Stimulated activated CD4-positive, alpha-beta T cell treated with anti-CD3 and anti-CD28 coated beads, Interleukin-12 subunit alpha, Interleukin-12 subunit beta, amount 100 ng/mL, for 4 hours (primary cell): Measurements from ENCODE around the gene HSPB9.

Experiments
- DNase-seq: peaks from one replicate; pipeline ENCODE4 v3.0.0-alpha.2; 2020

HSPB9 gene

DNA sequence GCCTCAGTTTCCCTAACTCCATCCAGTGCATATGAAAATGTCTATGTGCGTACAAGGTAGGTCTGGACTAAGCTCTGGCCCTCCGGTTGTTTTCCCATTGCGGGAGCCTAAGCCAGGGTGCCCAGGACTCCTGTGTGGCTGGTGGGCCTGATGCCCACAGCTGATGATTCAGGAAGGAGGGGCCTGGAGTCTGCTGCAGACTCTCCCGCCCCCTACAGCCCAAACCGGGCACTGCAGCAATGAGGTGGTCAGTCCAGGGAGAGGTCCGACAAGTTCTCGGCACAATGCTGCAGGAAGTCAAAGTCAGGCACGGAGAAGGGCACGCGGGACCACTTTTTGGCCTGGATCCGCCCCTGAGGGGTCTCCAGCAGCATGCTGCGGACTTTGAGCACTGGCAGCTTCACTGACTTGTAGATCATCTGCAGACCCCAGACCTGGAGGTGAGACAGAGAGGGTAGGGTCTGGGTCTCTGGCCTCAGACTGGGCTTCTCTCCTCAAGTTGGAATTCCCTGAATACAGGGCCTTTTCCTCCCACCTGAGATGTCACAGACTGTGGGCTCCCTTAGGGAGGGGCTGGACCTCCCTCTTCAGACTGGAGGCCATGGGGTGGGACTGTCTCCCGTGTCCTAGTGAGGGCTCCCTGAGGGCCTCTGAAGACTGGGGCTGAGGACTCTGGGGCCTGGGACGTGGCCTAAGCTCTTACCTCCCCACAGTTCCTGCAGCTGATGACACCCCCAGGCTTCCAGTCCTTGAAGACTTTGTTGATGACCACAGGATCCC lies 20.9 kb upstream of the HSPB9 start:
- peak; percentile 65 for DNase-seq

DNA sequence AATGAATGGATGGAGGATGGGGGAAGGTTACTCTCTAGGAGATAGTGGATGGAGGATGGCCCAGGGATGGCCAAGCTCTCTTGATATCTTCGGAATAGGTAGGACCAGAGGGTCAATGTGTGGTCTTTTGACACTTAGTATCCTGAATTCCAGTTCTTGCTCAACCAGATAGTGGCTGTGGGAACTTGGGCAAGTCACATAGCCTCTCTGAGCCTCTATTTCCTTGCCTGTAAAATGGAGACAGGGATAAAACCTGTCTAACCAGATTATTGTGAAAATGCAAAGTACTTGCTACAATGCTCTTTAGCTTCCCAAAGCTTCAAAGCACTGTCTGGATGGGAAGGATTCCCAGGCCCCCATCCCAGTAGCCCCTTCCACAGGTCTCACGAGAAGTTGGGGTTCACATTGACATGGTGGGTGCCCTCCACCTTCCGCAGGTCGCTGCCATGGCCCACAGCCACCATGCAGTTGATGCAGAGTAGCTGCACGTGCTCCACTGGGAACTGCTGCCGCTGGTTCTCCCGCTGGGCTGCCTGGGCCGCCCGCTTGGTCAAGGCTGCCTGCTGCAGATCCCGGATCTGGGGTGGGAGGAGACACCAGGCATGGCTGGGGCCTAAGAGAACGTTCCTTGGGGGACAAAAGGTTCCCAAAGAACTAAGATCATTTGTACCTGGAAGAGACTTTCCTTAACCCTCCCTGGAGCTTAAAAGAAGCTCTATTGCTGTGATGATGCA lies 19.2 kb upstream of the HSPB9 start:
- DNase-seq, result no peak

DNA sequence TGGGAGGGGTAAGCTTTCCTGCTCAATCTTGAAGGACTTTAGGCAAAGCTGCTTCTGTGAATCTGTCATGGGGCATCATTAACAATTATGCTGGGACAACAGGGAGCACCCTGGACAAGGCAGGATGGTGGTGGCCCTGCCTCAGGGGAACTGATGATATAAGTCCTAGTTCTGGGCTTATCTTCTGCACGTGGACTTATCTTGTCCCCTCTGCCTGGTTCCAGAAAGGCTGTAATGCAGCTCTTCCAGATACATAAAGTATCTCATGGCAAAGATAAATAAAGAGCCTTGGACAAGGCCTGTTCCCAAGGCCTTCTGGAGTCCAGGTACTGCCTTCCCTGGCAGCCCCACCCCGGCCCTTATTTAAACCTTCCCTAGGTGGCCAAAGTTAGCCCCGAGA lies 18.3 kb upstream of the HSPB9 start:
- DNase-seq, result no peak

DNA sequence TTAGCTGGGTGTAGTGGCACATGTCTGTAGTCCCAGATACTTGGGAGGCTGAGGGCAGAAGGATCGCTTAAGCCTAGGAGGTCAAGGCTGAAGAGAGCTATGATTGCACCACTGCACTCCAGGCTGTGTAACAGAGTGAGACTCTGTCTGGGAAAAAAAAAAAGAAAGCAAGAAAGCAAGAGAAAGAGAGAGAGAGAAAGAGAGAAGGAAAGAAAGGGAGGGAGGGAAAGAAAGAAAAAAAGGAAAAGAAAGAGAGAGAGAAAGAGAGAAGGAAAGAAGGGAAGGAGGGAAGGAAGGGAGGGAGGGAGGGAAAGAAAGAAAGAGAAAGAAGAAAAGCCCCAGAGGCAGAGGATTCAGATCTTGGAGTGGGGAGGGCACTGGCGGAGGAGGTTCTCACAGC lies 16.6 kb upstream of the HSPB9 start:
- no peak for DNase-seq

DNA sequence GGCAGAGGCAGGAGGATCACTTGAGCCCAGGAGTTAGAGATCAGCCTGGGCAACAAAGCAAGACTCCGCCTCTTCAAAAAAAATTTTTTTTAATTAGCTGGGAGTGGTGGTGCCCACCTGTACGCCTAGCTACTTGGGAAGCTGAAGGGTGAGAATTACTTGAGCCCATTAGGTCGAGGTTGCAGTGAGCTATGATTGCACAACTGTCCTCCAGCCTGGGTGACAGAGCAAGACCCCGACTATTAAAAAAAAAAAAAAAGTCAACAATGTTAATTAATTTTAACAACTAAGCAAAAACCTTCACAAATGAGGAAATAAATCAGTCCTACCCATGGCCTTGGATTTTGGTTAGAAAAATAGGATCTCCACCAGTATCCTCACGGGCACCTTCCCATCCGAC lies 15.5 kb upstream of the HSPB9 start:
- no peak for DNase-seq

DNA sequence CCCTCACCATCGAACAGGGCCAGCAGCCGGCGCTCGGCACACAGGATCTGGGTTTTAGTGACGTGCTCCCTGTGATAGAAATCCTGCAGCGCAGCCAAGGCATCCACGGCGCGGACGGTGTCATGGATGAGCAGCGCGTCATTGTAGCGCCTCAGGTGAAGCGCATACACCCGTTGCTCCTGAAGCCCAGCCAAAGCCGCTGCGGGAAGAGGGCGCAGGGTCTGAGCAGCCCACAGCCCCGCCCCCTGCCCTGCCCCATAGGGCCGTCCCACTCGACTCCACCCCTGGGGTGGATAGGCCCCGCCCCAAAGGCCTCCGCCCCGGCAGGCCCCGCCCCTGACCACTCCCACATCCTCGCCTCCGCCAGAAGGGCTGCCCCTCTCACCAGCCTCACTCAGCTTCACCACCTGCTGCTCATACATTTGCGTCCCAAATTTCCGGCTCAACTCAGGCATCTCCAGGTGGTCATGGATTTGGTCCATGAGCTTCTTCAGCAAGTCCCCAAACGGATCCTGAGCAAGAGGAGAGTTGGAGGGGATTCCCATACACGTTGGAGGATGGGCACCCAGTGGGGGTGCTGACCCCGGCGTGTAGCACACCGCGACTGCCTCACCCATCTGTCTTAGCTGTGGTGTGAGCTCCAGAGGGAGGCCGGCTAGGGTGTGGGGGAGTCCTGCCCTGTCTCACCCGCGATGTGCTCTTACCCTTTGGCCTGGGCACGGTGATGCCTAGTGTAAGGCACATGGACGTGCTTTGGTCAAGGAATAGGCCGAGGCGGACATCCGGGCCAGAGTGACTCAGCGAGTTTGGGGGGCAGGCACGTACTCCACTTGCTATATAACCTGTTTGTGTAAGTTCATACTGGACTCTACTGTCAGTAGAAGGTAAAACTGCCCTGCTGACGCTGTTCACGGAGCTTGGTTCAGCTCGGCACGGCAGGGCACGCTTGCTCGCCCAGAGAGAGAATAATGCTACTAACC lies 14.7 kb upstream of the HSPB9 start:
- peak; percentile 90 for DNase-seq

DNA sequence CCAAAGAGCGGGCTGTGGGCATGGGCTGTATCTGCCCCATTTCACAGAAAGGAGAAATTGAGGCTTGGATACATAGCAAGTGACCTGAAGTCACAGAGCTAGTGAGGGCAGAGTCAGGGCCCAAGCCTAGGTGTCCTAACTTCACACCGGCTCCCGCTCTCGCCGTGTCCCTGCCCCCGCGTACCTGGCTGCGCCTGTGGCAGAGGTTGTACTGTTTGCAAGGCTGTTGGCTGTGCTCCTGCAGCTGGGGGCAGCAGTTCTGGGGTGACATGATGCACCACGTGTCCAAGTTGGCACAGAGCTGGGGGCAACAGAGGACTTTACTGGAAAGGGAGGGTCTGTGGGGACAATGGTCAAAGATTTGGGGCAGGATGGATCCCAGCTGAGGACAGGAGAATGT lies 13.5 kb upstream of the HSPB9 start:
- no peak for DNase-seq

DNA sequence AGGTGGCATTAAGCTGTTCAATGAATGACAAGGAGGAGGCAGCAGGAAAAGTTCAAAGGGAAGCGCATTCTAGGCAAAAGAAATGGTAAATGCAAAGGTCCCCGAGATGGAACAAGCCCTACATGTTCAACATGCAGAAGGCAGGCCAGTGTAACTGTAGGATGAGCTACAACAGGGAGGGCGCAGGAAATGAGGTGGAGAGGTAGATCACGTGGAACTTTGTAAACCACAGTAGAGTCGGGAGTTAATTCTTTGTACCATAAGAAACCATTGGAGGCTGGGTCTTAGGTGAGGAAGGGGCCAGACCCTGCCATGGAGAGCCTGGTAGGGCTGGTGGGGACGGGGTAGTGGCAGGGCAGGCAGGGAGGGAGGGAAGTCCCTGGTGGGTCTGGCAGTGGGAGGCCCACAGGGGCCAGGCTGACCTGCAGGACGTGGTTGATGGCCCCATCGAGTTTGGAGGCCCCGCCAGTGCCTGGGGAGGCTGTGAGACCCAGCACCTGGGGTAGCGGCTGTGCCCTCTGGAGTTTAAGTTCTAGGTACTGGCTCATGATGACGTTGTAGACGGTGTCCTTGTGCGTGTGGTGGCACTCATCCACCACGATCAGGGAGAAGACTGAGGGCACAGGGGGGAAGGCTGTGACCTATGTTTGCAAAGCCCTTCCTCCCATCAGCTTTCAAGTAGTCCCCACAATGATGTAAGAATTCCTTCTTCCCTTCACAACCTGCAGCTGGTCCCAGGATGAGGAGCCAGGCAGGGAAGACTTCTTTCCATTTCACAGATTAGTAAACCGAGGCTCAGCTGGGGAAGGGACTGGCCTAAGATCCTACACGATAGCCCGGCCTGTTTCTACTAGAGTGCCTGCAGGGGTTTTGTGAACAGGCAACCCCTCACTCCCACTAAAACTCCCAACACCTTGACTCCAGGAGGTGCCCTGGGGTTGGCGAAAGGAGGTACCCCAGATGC lies 12.0 kb upstream of the HSPB9 start:
- DNase-seq, result no peak

DNA sequence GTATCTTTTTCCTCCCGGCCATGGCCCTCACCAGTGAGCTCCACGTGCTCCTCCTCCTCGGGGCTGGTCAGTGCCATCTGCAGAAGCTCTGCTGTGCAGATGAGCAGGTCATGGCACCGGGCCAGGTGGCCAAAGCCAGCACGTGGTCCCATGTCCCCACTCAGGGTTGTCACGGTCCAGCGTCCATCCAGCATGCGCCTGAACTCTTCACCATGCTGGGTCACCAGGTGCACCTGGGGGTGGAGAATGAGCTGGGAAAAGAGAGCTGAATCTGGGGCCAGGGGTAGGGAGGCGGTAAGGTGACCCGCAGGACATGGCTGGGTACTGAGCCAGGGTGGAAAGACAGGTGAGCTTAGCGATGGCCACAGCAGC lies 11.4 kb upstream of the HSPB9 start:
- DNase-seq, result no peak

DNA sequence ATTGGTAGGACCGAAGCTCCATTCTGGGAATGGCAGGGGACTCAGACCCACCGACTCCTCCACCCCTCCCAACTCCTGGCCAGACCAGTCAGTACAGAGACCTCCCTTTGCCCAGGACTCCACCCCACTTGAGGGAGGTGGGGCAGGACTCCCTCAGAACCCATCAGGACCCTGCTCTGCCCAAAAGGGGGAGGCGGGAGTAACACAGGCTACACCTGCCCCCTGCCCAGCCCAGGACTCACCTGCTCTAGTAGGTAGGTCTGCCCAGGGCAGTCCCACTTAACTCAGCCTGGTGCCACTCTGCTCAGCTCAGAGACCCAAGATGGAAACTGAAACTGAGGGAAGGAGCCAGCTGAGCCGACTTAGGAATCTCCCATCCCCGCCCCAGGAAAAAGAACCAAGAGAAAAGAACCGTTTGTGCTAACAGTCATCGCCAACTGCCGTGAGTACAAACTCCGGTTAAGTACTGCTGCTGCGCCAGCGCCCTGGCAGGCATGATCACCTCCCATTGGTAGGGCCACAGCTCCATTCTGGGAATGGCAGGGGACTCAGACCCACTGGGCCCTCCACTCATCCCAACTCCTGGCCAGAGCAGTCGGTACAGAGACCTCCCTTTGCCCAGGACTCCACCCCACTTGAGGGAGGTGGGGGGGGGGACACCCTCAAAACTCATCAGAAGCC lies 10.6 kb upstream of the HSPB9 start:
- peak; percentile 24 for DNase-seq

DNA sequence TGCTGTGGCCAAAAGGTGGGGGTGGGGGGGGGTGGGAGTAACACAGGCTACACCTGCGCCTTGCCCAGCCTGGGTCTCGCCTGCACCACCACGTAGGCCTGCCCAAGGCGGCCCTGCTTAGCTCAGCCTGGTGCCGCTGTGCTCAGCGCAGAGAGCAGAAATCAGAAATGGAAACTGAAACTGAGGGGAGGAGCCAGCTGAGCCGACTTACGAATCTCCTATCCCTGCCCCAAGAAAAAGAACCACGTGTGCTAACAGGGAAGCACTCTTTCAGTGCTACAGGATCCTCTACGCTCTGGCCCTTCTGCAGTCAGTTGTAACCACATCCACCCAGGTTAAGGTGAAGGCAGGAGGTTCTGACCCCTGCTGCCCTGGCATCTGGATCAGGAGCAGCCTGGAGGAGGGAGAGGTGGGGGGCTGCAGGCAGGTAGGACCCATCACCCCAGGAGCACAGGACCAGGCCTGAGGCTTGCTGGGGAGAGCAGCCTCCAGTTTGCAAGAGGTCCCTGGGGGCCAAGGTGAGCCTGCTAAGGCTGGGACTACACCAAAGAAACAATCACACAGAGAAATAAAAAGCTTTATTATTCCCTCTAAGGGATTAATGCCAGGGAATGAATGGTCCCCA lies 9.9 kb upstream of the HSPB9 start, which contains the start of gene DHX58:
TSS of gene DHX58 (minus strand) at position 163 of the 625 bp plus-strand sequence. CDS start 822 bp downstream, outside the sequence.
- DNase-seq, result peak; percentile 66

DNA sequence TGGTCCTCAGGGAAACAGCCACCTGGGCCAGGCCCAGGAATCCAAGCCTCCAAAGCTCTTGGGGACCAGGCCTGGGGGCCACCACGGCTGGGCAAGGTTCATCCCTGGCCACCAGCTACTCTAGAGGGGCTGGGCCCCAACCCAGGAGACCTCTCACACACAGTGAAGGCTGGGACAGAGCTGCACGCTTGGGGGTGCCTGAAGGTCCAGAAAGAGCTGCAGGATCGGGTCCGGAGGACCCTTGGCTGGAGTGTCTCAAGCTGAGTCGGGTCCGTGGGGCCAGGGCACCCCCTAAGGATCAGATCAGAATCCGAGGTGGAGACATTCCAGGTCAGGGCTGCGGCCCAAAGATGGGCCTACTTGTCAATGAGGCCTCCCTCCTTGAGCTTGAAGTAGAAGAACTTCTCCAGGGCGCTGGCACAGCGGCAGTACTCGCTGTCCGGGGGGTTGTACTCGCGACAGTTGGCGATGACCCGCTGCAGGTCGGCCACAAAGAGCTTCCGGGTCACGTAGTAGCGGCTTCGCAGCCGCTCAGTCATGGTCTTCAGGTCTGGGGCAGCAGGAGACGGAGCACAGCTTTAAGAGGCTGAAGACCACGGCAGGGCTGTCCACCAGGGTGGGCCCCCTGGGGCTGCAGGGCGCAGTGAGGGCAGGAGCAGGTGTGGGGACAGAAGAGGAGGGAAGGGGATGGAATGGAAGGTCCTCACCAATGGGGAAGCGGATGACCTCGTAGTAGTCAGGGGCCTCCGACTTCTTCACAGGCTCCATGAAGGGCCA lies 9.1 kb upstream of the HSPB9 start:
- no peak for DNase-seq

DNA sequence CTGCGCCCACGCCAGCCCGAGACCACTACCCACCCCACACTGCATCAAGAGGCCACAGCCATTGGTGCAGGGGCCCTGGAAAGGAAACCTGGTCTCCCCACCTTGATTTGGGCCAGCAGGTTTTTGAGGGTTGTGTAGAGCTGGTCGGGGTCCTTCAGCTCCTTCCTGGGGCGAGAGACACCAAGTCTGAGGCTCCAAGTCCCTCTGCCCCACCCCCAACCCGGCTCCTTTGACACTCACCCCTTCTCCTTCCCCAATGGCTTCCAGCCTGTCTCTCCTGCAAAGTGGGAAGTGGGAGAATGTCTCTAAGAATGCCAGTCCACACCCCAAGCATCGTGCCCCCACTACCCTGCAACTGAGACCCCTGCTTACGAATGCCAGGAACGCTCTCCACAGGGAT lies 8.5 kb upstream of the HSPB9 start:
- no peak for DNase-seq

DNA sequence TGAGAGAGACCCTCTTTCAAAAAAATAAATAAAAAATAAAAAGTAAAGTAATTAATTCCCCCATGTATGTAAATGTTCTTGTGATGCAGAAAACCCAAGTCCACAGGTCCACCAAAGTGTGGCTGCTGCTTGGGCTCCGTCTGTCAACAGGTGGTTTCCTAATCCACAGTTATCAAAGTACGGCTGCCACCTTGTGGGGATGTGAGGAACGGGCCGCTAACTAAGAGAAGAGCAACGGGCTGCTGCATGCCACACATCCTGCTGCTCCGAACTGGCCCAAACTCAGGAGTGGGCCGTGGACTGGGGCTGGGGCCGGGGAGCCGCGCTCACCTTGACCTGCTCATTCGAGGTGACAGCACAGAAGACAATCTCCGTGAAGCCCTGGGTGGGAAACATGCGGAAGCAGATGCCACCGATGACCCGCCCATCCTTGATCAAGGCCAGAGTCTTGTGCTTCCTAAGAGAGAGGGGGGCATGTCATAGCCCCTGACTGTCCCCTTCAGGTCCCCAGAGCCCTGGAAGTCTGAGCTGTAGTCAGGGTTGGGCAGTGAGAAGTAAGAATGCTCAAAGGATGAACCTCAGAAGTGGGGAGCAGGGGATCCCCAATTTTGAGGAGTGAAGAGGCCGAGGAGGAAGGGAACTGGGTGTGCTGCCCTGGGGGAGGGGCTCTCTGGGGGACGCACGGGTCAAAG lies 5.8 kb upstream of the HSPB9 start:
- DNase-seq, result peak; percentile 73

DNA sequence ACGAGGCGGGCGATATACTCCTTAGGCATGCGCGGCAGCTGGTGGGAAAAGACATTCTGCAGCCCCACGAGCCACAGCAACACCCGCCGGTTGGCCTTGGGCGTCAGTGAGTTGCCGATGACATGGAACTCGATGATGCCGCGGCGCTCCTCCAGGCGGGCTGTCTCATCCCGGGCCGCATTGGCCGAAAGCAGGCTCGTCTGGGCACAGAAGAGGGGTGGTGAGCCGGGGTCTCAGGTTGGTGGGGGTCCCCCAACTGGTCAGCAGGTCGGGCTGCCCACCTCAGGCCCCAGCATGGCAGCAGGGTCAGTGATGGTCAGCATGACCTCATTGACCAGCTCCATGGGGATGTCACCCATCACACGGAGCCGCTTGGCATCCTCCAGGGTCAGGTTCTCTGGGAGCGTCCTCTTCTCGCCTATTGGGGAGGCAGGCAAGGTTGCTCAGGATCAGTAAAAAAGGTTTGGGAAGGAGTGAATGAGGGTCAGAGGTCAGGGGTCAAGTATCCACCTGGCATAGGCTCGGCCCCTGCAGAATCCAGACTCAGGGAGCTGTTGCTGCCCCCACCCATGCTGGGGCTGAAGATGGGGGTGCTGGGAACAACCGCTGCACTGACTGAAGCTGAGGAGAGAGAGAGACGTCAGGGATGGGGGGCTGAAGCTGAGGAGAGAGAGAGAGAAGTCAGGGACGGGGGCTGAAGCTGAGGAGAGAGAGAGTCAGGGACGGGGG lies 5.0 kb upstream of the HSPB9 start:
- no peak for DNase-seq

DNA sequence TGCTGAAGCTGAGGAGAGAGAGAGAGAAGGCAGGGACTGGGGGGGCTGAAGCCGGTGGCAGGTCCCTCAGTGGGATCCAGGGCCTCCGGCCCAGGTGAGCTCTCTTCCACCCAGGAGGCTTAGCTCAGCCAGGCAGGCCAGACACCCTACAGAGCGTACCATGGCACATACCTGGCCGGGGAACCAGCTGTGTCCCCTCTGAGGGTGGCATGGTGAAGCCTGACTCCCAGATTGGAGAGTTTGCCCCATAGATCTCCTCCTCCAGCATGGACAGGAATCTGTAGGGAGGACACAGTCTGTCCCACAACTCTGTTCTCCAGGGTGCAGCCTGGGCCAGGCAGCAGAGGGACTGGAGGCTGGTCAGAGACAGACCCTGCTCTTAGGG lies 4.5 kb upstream of the HSPB9 start:
- no peak for DNase-seq

DNA sequence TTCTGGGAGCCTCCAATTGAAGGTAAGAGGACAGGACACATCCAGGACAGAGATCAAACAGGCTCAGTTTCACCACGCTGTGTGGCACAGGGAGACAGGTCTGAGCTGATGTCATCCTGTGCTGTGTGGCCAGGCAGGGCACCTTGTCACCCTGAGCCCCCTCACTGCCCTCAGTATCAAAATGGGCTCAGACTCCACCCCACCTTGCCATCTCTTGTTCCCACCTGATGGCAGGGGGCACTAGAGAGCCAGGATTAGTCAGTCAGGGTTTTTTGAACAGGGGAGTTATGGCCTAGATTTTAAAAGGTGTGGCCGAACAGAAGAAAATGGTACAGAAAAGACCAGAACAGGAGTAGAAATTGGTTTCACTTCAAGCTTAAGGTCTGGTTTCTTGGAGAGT lies 4.1 kb upstream of the HSPB9 start:
- DNase-seq, result peak; percentile 38

DNA sequence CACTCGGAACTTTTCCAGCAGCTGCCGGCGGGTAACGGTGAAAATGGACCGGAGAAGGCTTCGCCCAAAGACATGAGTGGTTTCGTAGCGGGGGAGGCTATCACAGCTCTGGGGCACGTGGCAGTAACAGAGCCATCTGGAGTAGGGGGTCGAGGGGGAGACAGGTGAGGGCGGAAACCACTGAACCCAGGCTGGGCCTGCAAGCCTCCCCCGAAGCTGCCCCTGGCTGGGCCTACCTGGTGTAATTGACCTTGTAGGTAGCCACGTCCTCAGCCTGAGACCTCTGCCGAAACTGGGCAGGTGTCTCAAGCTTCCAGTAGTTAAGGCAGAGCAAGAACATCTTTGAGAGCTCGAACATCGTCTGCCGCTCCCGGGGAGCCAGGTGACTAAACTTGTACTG lies 3.3 kb upstream of the HSPB9 start:
- no peak for DNase-seq
